Stimulated activated CD8-positive, alpha-beta memory T cell treated with anti-CD3 and anti-CD28 coated beads, Interleukin-7, amount 100 ng/mL, for 24 hours (primary cell): Measurements from ENCODE around the gene CDR2L.
"Not testable (repeated sequence)": the region's sequence is repeated elsewhere in the genome, so short reads cannot be mapped to it uniquely, and the experiment has no call there.

Experiments used
- DNase-seq: peaks from one replicate; pipeline ENCODE4 v3.0.0-alpha.2; 2020; ENCODE audit warnings: low read depth

CDR2L gene

GRCh38 chr17:75044716-75045115, 57.3 kb downstream of the CDR2L start:
- DNase-seq: no peak

- not testable (repeated sequence) for DNase-seq
These were observed 58.5 kb downstream of the CDR2L start for GRCh38 chr17:75045946-75046406.

- DNase-seq: peak; percentile 89
These were observed 59.2 kb downstream of the CDR2L start, which contains the start of the genes ATP5PD and KCTD2 for GRCh38 chr17:75046407-75047289. ATP5PD (minus strand) TSS chr17:75046969; CDS start chr17:75042650, 4,319 bp downstream. KCTD2 (plus strand) TSS chr17:75047225; CDS start chr17:75047251, 26 bp downstream.

GRCh38 chr17:75047398-75048098, 60.1 kb downstream of the CDR2L start:
- no peak for DNase-seq

GRCh38 chr17:75048249-75048878, 60.9 kb downstream of the CDR2L start:
- DNase-seq: no peak

- no peak for DNase-seq
These were observed 61.6 kb downstream of the CDR2L start for GRCh38 chr17:75049057-75049456.

GRCh38 chr17:75049706-75050105, 62.3 kb downstream of the CDR2L start:
- DNase-seq: no peak

GRCh38 chr17:75051941-75052340, 64.5 kb downstream of the CDR2L start:
- no peak for DNase-seq
